Activated naive CD8-positive, alpha-beta T cell treated with anti-CD3 and anti-CD28 coated beads, Interleukin-2, amount 50 U/mL, for 24 hours (primary cell): ENCODE data around the gene PSMG3.
A peak's percentile ranks its signal among the peaks of the same experiment; 100 is the strongest.

Source experiments
- ATAC-seq: fragments of 150-1000 bp; cut with Tn5 transposase; one replicate; pipeline ENCODE4 v1.10.0; 2021
- DNase-seq: peaks from one replicate; pipeline ENCODE4 v3.0.0; 2021
- H3K27ac Mint-ChIP-seq: one replicate; pipeline ENCODE4 v1.8.0; 2021; ENCODE audit warnings: mild to moderate bottlenecking, mixed read lengths
- H3K27me3 Mint-ChIP-seq: one replicate; pipeline ENCODE4 v1.8.0; 2021; ENCODE audit warnings: mixed read lengths
- H3K36me3 Mint-ChIP-seq: one replicate; pipeline ENCODE4 v1.8.0; 2021; ENCODE audit warnings: low read depth, mixed read lengths
- H3K4me1 Mint-ChIP-seq: one replicate; pipeline ENCODE4 v1.8.0; 2021; ENCODE audit warnings: mixed read lengths
- H3K4me3 Mint-ChIP-seq: one replicate; pipeline ENCODE4 v1.8.0; 2021; ENCODE audit warnings: mild to moderate bottlenecking, moderate library complexity, mixed read lengths
- H3K9me3 Mint-ChIP-seq: one replicate; pipeline ENCODE4 v1.8.0; 2021; ENCODE audit warnings: mixed read lengths

The PSMG3 gene

GRCh38 chr7:1533547-1534329, 36.1 kb downstream of the PSMG3 start:
- H3K9me3 Mint-ChIP-seq, result no peaks in the 10 kb centered on the region
- H3K4me3 Mint-ChIP-seq, result peak overlapping the region; percentile 87
- DNase-seq (peak; percentile 51), ATAC-seq (peak; percentile 54)
- peaks cover 1% of the 10 kb centered on the region for H3K36me3 Mint-ChIP-seq
- no peaks in the 10 kb centered on the region for H3K27me3 Mint-ChIP-seq
- H3K4me1 Mint-ChIP-seq, result peaks cover 34% of the 10 kb centered on the region
- peak overlapping the region; percentile 94 for H3K27ac Mint-ChIP-seq

- no peak for DNase-seq
- Mint-ChIP-seq H3K27me3 (no peaks in the 10 kb centered on the region), H3K9me3 (no peaks in the 10 kb centered on the region), H3K36me3 (peaks cover 1% of the 10 kb centered on the region), H3K27ac (peak overlapping the region; percentile 94), H3K4me3 (peak overlapping the region; percentile 87), H3K4me1 (peaks cover 34% of the 10 kb centered on the region)
- peak; percentile 1 for ATAC-seq
Observed at GRCh38 chr7:1533255-1533546, 36.6 kb downstream of the PSMG3 start.

GRCh38 chr7:1532456-1533254, 37.2 kb downstream of the PSMG3 start:
- ATAC-seq, result peak; percentile 62
- Mint-ChIP-seq H3K4me1 (peaks cover 32% of the 10 kb centered on the region), H3K9me3 (no peaks in the 10 kb centered on the region), H3K36me3 (no peaks in the 10 kb centered on the region), H3K4me3 (peak overlapping the region; percentile 87), H3K27ac (peak overlapping the region; percentile 94), H3K27me3 (no peaks in the 10 kb centered on the region)
- peak; percentile 62 for DNase-seq

GRCh38 chr7:1531979-1532455, 37.8 kb downstream of the PSMG3 start:
- no peak for DNase-seq
- H3K4me3 Mint-ChIP-seq, result peak overlapping the region; percentile 87
- H3K27ac Mint-ChIP-seq, result peak overlapping the region; percentile 94
- H3K36me3 Mint-ChIP-seq, result no peaks in the 10 kb centered on the region
- H3K27me3 Mint-ChIP-seq, result no peaks in the 10 kb centered on the region
- no peaks in the 10 kb centered on the region for H3K9me3 Mint-ChIP-seq
- H3K4me1 Mint-ChIP-seq, result peaks cover 32% of the 10 kb centered on the region
- ATAC-seq, result no peak

GRCh38 chr7:1531263-1531978, 38.4 kb downstream of the PSMG3 start:
- DNase-seq, result peak; percentile 37

GRCh38 chr7:1530946-1531262, 38.9 kb downstream of the PSMG3 start:
- Mint-ChIP-seq H3K27me3 (peaks cover under 1% of the 10 kb centered on the region), H3K36me3 (no peaks in the 10 kb centered on the region), H3K9me3 (no peaks in the 10 kb centered on the region), H3K4me3 (no peak overlapping the region), H3K4me1 (peaks cover 28% of the 10 kb centered on the region), H3K27ac (no peak overlapping the region)
- DNase-seq (no peak), ATAC-seq (no peak)

More at GRCh38 chr7:1531263-1531978, 38.4 kb downstream of the PSMG3 start:
- no peak for ATAC-seq
- Mint-ChIP-seq H3K36me3 (no peaks in the 10 kb centered on the region), H3K27ac (peak overlapping the region; percentile 94), H3K4me3 (peak overlapping the region; percentile 87), H3K4me1 (peaks cover 30% of the 10 kb centered on the region), H3K9me3 (no peaks in the 10 kb centered on the region), H3K27me3 (no peaks in the 10 kb centered on the region)

GRCh38 chr7:1529383-1530116, 40.3 kb downstream of the PSMG3 start:
- H3K36me3 Mint-ChIP-seq, result no peaks in the 10 kb centered on the region
- no peak for DNase-seq
- H3K27me3 Mint-ChIP-seq, result peaks cover 2% of the 10 kb centered on the region
- peak overlapping the region; percentile 67 for H3K4me3 Mint-ChIP-seq
- no peaks in the 10 kb centered on the region for H3K9me3 Mint-ChIP-seq
- peaks cover 26% of the 10 kb centered on the region for H3K4me1 Mint-ChIP-seq
- ATAC-seq, result no peak
- H3K27ac Mint-ChIP-seq, result peak overlapping the region; percentile 71

- Mint-ChIP-seq H3K27me3 (peaks cover 2% of the 10 kb centered on the region), H3K27ac (no peak overlapping the region), H3K4me3 (no peak overlapping the region), H3K9me3 (no peaks in the 10 kb centered on the region), H3K36me3 (no peaks in the 10 kb centered on the region), H3K4me1 (peaks cover 6% of the 10 kb centered on the region)
- ATAC-seq (no peak), DNase-seq (no peak)
Observed at GRCh38 chr7:1526271-1526754, 43.5 kb downstream of the PSMG3 start.

GRCh38 chr7:1525409-1525808, 44.4 kb downstream of the PSMG3 start:
- Mint-ChIP-seq H3K27me3 (peaks cover 2% of the 10 kb centered on the region), H3K4me3 (no peak overlapping the region), H3K27ac (no peak overlapping the region), H3K9me3 (no peaks in the 10 kb centered on the region), H3K36me3 (peaks cover 2% of the 10 kb centered on the region), H3K4me1 (peaks cover 7% of the 10 kb centered on the region)
- ATAC-seq, result no peak
- no peak for DNase-seq

GRCh38 chr7:1523844-1524243, 46.0 kb downstream of the PSMG3 start:
- Mint-ChIP-seq H3K27me3 (peaks cover 2% of the 10 kb centered on the region), H3K4me1 (peaks cover 4% of the 10 kb centered on the region), H3K9me3 (peaks cover 6% of the 10 kb centered on the region), H3K27ac (no peak overlapping the region), H3K4me3 (no peak overlapping the region), H3K36me3 (peaks cover 2% of the 10 kb centered on the region)
- ATAC-seq (no peak), DNase-seq (no peak)

- H3K9me3 Mint-ChIP-seq, result peaks cover 6% of the 10 kb centered on the region
Observed at GRCh38 chr7:1523208-1523607, 46.6 kb downstream of the PSMG3 start.

GRCh38 chr7:1521456-1521855, 48.4 kb downstream of the PSMG3 start:
- Mint-ChIP-seq H3K4me3 (no peak overlapping the region), H3K36me3 (peaks cover 2% of the 10 kb centered on the region), H3K4me1 (peaks cover 4% of the 10 kb centered on the region), H3K27me3 (peaks cover 2% of the 10 kb centered on the region), H3K9me3 (peaks cover 6% of the 10 kb centered on the region), H3K27ac (no peak overlapping the region)
- DNase-seq (no peak), ATAC-seq (peak; percentile 31)

More at GRCh38 chr7:1523208-1523607, 46.6 kb downstream of the PSMG3 start:
- Mint-ChIP-seq H3K36me3 (peaks cover 2% of the 10 kb centered on the region), H3K4me1 (peaks cover 4% of the 10 kb centered on the region), H3K4me3 (no peak overlapping the region), H3K27ac (no peak overlapping the region), H3K27me3 (peaks cover 2% of the 10 kb centered on the region)
- no peak for ATAC-seq
- DNase-seq, result no peak

GRCh38 chr7:1520539-1521234, 49.1 kb downstream of the PSMG3 start:
- no peak overlapping the region for H3K4me3 Mint-ChIP-seq
- no peak for ATAC-seq
- H3K27ac Mint-ChIP-seq, result no peak overlapping the region
- no peaks in the 10 kb centered on the region for H3K27me3 Mint-ChIP-seq
- H3K36me3 Mint-ChIP-seq, result peaks cover 2% of the 10 kb centered on the region
- peaks cover 4% of the 10 kb centered on the region for H3K4me1 Mint-ChIP-seq
- peaks cover 6% of the 10 kb centered on the region for H3K9me3 Mint-ChIP-seq
- DNase-seq, result no peak
